GM19372 (cell line): ENCODE results near the gene ITGB2.

Experiments used
- ATAC-seq: cut with Tn5 transposase; IDR thresholded peaks from one replicate; pipeline ENCODE4 v1.9.1; 2021; ENCODE audit warnings: mild to moderate bottlenecking, low read depth, moderate library complexity; ENCODE audit not compliant: unreplicated experiment

ITGB2 gene

DNA sequence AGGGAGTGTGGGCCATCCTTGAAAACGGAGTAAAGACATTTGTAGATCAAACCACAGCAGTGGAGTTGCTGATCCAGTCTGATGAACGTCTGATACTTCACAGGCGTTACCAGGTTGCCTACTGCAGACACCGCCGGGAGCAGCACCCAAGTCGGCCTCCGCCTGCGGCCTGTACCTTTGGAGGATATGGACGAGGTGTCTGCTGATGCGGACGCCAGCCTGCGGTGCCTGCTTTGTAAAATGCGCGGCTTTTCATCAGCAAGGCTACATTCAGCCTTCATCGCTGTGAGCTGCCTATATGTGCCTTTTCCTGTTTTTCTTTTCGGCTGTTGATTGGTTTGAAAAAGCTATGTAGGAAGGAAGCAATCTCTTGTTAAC is 35.1 kb upstream of the ITGB2 start:
- ATAC-seq = no peak

DNA sequence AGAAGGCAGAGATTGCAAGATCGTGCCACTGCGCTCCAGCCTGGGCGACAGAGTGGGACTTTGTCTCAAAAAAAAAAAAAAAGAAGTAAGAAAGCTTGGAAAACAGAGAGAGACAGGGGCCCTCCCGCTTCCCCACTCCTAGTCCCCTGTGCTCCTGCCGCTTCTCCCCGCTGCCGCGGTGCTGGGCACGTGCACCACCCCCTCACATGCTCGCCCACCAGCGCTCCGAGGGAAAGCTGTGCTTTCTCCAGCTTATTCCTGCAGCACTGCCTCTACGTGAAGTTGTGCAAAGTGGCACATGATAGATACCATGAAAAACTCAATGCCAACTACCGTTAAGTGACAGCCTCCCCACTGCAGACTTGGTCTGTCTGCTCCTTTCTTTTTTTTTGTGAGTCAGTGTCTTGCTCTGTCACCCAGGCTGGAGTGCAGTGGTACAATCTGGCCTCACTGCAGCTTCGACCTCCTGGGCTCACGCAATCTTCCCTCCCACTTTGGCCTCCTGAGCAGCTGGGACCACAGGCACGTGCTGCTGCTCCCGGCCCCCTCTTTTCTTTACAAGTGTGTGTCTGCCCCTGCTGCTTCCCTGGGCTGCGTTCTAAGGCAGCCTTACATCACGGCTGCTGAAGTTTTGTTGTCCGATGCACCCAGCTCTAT is 34.6 kb upstream of the ITGB2 start:
- no peak for ATAC-seq

DNA sequence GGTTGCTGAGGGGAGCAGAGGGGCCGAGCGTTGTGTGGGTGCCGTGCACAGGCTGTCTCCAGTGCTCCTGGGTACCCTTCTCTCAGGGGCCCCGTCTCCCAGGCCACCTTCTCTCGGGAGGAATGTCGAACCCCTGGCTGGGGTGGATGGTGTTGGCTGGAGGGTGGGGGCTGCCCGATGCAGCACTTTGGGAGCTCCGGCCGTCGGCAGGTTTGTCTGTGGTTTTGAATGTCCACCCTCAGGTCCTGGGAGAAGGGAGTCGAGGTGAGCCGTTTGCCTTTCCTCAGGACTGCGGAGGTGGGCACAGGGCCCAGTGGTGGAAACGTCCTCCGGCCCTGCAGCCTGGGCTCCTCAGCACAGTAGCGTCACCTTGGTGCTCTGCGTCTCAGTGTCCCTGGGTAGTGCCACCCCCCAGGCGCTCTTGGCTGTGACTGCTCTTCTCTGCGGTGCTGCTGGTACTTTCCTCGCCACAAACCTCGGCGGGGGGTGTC is 33.6 kb upstream of the ITGB2 start:
- no peak for ATAC-seq

DNA sequence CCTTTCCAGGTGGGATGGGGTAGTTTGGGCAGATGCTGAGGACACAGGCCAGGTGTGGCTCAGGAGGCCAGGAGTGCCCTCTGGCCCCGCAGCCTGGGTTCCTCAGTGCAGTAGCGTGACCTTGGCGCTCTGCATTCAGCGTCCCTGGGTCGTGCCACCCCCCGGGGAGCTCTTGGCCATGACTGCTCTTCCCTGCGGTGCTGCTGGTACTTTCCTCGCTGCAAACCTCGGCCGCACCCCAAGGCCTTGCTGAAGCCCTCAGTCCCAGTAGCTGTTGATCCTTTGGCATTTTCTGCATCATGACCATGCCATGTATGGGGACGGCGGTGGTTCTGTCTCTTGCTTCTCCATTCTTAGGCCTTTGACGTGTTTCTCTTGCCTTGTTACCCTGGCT is 32.9 kb upstream of the ITGB2 start:
- no peak for ATAC-seq

DNA sequence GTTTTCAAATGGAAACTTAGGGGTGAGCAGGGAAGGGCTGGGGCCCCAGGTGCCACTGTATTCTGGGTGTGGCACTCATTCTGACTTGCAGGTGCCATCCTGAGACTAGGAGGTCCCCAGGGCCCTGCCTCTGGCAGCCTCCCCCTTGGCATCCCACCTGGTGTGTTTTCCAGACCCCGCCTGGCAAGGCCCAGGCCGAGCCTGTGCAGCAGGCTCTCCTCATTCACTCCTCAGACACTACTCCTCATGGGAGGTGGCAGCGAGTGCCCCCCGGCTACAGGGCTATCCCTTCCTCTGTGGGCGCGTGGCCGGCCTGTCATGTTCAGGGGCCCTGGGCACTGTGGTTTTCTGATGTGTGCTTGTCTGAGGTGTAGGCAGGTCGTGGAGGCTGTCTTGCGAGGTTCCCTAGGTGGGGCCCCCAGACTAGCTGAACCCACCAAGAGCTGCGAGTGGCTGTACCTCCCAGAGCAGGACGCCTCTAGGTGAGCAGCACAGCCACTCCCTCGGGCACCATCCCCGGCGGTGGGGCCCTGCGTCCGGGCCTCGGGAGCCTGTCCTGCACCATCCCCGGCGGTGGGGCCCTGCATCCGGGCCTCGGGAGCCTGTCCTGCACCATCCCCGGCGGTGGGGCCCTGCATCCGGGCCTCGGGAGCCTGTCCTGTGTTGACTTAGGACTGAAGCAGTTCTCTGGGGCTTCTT is 32.4 kb upstream of the ITGB2 start:
- ATAC-seq = no peak

DNA sequence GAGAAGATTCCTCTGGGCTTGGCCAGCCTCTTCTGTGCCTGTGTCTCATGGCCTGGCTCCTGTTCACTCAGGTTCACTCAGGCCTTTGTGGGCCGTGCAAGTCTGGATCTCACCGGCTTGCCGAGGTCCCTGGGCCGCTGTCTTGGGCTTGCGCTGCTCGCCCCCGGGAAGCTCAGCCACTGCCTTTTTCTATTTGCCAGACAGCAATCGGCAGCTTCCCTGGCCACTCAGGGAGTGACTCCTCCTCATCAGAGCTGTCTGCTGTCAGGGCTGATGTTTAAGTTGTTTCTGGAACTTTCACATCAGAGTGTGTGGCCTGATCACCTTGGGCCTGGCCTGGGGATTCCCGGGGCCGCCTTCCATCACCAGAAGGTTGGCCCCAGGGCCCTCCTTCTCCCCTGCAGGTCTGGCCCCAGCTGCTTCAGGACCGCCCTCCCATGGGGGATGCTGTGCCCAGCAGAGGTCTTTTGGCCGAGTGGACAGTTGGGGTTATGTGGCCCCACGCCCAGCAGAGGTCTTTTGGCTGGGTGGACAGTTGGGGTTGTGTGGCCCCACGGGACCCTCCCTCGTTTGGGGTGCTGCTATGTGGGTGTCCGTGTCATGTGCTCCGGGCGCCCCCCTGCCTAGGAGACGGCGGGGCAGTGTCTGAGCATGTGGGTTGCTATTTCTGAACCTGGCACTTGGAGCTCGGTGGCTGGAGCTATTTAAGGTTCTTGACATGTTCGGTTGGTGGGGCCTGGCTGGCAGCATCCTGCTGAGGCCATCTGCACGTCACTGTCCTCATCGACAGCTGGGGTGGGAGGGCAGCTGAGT is 31.6 kb upstream of the ITGB2 start:
- no peak for ATAC-seq

DNA sequence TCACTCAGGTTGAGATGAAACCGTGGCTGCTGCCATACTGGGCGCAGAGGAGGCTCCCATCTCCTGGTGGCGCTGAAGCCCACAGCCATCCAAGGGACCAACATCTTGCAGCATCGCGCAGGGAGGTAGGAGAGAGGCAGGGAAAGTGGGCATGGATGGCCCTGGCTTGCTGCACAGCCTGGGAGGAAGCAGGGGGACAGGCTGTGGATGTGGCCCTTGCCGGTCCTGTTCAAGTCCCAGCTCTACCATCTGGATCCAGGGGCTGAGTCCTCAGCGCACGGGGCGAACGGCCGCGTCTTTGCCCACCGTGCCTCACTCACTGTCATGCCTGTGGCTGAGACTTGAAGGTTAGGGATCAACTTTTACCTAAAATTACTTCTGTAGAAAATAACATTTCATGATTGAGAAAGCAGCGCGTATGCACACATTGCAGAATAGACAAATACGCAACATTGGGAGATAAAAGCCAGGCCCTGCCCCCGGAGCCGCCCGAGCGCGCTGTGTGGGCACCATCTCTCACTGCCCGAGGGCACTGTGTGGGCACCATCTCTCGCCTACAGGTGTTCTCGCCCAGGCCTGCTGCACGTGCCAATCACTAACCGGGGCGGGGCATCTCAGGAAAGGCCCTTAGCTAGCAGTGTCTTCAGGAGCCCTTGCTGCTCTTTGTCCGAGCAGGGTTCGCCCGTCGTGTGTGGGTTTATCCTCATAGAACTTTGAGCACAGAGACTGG is 30.7 kb upstream of the ITGB2 start:
- no peak for ATAC-seq

DNA sequence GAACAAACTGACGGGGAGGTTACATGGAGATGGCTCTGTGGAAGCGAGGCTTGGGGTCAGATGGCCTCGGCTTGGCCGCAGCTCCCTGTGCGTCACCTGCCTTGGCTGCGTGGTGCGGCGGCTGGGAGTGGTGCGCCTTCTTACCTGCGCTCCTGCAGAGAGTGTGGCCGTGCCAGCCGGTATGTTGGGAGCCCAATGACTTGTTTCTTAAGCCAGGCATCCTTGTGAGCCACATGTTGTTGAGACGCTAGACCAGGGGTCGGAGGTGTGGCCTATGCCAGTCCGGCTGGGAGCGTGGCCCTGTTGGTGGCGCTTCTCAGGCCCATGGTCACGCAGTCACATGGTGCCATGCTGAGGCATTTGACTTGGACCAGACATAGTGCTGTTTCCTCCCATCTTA is 29.7 kb upstream of the ITGB2 start:
- ATAC-seq = no peak

DNA sequence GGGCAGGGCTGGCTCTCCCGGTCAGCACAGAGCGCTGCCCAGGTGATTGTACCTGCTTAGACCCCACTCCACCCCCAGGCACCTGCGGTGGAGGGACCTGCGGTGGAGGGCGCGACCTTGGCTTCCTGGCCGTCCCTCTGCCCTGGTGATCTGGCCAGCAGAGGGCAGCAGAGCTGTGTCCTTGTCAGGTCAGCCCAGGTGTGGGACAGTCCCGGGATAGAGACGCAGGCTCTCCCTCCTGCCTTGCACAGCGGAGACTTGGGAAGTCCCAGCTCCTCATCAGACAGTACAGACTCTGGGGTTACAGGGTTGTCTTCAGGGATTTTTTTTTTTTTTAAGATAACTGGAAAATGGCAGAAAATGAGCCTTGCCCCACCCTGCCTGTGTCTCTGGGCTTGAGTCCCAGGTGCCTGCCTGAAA is 29.1 kb upstream of the ITGB2 start:
- no peak for ATAC-seq

DNA sequence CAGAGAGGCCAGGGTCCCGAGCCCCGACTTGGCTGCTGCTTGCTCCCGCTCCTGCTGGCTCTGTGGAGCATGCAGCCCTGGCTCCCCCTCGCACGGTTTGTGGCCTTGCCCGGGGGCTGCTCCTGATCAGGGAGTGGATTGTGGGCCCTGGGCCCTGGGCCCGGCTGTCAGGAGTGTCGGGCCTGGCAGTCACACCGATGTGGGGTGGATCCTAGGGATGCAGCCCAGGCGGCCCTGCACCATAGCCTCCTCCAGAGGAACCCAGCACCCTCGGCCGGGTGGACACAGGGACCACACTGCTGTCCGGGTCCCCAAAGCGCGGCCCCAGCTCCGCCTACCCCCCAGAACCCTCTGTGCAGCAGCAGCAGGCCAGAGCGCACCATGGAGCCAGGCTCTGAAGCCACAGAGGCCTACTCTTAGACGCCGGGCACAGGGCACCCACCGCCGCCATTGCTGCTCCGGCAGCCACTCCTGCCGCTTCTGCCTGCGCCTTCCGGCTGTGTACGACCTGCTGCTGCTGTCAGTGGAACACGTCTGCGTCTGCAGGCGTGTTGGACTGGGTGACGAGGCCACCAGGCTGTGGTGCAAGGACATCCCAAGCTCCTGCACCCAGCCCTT is 28.6 kb upstream of the ITGB2 start:
- no peak for ATAC-seq

DNA sequence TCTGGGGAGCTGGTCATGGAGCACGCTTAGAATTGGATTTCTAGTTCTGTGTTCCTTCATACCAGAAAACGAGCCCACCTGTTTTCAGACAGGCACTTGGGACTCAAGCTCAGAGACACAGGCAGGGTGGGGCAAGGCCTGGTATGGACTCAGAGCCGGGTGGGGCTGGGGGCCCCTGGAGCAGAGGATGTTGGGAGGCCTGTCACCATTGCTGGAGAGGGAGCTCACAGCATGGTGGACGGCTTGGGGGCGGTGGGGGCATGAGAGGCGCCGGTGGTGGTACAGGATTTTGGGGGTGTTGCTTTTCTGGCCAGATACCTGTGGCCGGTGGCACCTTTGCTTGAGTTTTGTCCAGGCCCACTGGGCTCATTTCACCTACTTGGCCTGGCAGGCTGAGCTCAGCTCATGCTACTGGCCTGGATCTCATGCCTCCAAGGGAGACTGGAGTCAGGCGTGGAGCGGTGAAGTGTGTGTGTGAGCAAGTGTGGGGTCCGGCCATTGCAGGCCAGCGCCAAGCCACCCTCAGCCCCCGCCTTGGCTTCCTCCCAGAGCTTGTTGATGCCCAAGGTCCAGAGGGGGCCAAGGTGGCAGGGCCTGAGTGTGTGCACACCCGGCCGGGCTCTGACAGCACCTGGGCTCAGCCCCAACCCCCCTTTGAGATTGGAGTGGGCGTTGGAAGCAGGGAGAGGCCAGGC is 27.9 kb upstream of the ITGB2 start:
- no peak for ATAC-seq

DNA sequence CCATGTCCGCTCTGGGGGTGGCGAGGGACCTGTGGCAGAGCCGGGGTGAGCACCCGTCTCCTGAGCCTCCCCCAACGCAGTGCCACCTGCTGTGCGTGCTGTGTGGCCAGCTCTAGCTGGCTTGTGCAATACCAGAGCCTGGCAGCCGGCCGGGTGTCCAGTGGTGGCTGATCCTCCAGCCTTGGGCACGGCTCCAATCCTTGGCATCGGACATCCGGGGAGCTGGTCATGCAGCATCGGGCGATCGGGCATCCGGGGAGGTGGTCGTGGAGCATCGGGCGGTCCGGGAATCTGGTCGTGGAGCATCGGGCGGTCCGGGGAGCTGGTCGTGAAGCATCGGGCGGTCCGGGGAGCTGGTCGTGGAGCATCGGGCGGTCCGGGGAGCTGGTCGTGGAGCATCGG is 27.2 kb upstream of the ITGB2 start:
- no peak for ATAC-seq

DNA sequence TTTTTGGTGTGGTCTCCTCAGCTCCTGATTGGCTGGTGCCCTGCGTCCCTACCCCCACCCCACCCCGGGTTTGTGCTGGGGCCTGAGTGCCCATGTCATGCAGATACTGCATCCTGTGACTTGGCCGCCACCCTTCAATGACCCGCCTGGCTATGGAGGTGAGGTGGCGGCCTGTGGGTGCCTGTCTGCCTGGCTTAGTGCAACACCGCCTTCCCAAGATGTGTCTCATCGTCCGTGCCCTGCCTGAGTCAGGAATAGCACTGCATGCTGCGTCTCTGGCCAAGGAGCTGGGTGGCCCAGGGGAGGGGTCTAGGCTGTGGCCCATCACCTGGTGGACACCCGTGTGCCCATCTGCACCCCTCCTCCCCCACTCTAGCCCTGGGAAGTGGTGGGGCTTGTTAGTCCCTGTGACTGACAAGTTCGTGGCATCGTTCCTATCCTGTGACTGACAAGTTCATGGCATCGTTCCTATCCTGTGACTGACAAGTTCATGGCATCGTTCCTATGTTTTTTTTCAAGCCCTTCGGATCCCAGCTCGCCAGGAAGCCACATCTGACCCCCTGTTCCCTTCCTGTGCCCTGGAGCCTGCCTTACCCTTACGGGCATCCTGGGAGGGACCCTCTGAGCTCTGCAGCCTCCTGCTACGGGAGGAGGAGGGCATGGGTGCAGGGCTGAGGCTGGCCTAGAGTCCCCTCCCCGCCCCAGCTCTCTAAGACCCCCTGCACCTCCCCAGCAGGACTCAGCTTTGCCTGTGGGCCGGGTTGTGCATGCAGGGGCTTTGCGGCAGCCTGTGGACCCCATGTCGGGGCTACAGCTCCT is 26.6 kb upstream of the ITGB2 start:
- no peak for ATAC-seq

DNA sequence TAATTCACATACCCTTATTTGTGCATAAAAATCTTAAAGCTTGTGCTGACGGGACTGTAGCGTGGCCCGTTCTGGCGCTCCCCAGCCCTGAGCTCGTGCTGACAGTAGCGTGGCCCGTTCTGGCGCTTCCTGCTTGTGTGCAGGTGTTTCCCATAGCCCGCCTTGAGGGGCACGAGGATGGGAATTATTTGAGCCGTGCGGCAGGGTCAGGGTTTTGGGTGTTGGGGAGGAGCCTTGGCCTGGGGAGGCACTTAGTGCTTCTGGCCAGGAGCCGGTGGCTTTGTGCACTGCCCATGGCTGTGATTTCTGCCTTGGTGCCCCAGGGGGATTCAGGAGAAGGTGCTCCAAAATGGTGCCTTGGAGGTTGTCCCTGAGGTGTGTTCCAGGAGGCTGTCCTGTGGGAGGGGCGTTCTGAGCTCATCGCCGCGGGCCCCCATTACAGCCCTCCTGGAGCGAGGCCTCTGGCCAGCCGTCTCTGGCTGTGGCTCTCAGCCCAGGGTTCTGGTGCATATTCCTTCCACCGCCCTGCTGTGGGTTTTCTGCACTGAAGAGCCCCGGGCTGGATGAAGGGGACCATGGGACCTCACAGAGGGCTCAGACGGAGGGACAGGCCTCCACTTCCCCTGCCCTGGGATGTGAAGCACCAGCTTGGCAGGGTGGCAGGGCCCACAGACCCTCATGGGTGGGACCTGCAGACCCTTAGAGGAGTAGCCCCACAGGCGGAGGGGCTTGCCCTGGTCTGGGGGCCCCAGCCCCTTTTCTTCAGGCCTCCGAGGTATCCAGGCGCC is 25.7 kb upstream of the ITGB2 start:
- no peak for ATAC-seq

DNA sequence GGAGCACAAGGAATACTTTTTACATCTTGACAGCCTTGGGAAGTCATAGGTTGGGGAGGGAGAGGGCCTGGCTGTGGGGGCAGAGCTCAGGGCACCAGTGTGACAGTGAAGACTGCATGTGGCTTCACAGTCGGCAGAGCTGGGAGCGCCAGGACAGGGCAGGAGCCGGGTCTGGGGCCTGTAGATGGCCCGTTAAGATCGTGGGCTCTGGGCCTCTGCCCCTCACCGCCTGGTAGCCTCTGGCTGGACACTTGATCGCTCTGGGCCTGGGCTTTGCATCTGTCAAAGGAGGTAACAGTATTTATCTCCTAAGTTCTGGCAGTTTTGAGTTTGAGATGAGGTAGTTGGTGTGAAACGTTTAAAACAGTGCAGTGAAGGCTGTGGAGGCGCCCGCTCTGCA is 23.9 kb upstream of the ITGB2 start:
- ATAC-seq = no peak

DNA sequence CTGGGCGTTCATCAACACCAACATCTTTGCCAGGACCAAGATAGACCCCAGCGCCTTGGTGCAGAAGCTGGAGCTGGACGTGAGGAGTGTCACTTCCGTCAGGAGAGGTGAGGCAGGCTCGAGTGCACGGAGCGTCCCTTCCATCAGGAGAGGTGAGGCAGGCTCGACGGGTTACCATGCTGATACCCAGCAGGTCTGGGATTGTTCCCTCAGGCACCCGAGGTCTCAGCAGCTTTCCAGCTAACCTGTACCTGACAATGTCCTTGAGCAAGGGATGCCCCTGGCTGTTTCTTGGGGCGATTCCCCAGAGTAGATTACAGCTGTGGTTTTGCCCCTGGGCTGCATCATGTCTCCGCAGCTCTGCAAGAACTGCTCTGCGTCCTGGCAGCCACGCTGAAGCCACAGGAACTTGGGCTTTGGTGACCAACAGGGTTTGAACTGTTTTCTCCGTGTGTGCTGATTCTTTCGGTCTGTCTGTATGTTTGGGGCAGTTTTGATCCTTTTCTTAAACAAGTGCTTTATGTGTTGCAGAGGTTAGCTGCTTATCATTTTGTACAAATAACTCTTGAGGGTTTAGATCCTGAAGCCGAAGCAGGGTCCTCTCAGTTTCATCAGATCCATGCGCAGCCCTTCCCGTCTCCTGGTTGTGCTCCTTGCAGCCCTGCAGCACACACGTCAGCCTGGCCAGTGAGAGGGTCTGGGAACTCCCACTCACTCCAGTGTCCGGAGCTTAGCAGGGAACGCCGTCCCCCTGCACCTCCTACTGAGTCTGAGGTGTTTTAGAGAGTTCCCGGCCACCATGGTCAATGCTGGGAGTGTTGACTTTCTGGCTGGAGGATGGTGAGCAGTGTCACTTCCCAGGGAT is 23.2 kb upstream of the ITGB2 start:
- no peak for ATAC-seq

DNA sequence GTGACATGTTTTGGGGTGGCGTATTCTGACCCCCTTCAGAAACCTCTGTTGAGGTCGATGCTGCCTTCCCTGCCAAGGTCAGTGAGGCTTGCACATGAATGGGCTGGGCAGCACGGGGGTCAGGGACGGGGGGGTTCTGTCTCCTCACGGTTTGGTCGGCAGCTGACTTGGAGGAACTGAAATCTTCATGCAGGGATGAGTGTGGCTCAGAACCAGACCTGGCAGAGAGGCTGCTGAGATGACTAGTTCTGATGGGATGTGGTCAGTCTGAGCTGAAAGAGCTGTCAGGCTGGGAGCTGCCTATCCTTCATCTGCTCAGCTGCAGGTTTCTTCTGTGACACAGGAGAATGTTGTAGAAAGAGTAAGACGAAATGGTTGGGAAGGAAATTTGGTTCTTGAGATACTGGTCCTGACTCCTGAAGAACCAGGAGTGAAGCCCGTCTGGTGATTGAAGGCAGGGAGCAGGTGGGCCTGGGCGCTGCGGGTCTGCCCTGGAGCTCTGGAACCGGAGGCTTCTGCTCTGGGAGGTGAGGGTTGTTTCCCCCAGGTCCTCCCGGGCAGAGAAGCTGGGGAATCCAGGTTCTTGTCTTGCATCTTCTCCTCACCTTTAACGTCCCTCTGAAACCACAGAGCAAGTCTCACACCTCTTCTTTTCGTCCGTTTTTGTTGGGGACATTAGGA is 22.4 kb upstream of the ITGB2 start:
- no peak for ATAC-seq
